ENCODE data around the gene ENKUR.

GRCh38 chr10:24982319-24983112 lies 33.4 kb downstream of the ENKUR start:
- no peak for TF ChIP-seq POLR2A (IDR thresholded peaks at IDR 0.05)
- no peak for TF ChIP-seq CTCF (IDR thresholded peaks at IDR 0.05)
- TF ChIP-seq EP300 (IDR thresholded peaks at IDR 0.05) = no peak

Measured in tibial nerve (tissue), 4 donors.